ENCODE measurements around the gene SDK1. TPM values are rescaled to one million over a fixed set of nuclear protein-coding genes. Genes with fewer than 3 reads are reported as not detected.

The SDK1 gene
- total and polyA plus RNA-seq, 2 of the 8 experiments (the other 6 are each of a cell fraction or from before 2014, with no cell fraction given) = 3.3 to 7.2 TPM

DNA sequence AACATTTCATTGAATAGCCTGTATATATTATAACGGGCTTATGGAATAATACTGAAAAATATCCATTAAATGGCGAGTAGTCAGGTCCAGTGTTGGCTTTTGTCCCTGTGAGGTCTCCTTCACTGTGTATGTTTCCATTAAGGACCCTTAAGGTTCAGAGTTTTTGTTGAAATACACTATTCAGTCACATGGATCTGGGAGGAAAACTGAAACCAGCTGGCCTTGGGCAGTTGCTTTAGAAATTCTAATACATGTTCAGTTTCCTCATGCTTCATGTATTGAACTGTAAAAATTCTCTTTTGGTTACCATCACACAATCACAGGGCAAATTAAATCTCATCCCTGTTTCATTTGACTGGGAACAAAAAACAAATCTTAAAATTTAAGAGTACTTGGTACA lies 447.3 kb downstream of the SDK1 start:
- H3K56ac ChIP-seq (replicated peaks; ENCODE audit: insufficient read length, low read depth, low read length) = no peak overlapping the region
- no peak overlapping the region for H3K27ac ChIP-seq (ENCODE audit: low read depth, low read length)
- no peak overlapping the region for H2BK12ac ChIP-seq (ENCODE audit: low read depth, low read length)
- no peak overlapping the region for H2AFZ ChIP-seq (ENCODE audit: low read length)
- H3K4ac ChIP-seq (replicated peaks; ENCODE audit: insufficient read length, low read depth, low read length) = no peak overlapping the region
- no peak overlapping the region for H2BK120ac ChIP-seq (replicated peaks; ENCODE audit: low read depth, low read length)
- no peaks in the 10 kb centered on the region for H4K20me1 ChIP-seq (replicated peaks in 1 of 2; ENCODE audit: control insufficient read depth in 1 of 2, insufficient read depth in 2 of 2, low read length in 2 of 2)
- no peak overlapping the region for H3K4me2 ChIP-seq (ENCODE audit: insufficient read depth in 1 of 2, low read depth in 2 of 2, low read length in 2 of 2)
- H3K9me3 ChIP-seq (ENCODE audit: insufficient read depth in 2 of 2, low read depth in 1 of 2, low read length in 1 of 2) = no peaks in the 10 kb centered on the region
- no peaks in the 10 kb centered on the region for H3K79me1 ChIP-seq (ENCODE audit: low read depth, low read length)
- CTCF ChIA-PET (ENCODE audit: partially characterized antibody) = no interaction called here
- no peak overlapping the region for H2BK5ac ChIP-seq (ENCODE audit: low read depth, low read length)
- no peak overlapping the region for H3K18ac ChIP-seq (ENCODE audit: extremely low read depth, low read length)
- H3K79me2 ChIP-seq (ENCODE audit: control insufficient read depth in 1 of 2, insufficient read depth in 2 of 2, low read length in 2 of 2) = no peaks in the 10 kb centered on the region
- H3K23me2 ChIP-seq (ENCODE audit: low read depth, low read length) = no peaks in the 10 kb centered on the region; the same call in 1 of the 2 replicates
- POLR2A ChIA-PET (ENCODE audit: partially characterized antibody) = no interaction called here
- H3K36me3 ChIP-seq (ENCODE audit: control insufficient read depth in 2 of 4, insufficient read depth in 4 of 4, low read length in 3 of 4) = no peaks in the 10 kb centered on the region
- H3K14ac ChIP-seq (ENCODE audit: insufficient read length) = no peak overlapping the region
- H3K27me3 ChIP-seq (replicated peaks in 1 of 4; ENCODE audit: control insufficient read depth in 3 of 4, extremely low read depth in 1 of 4, insufficient read depth in 3 of 4, low read length in 3 of 4) = peaks cover 0 to 2% (median 0%) of the 10 kb centered on the region in 4 experiments; a peak in 1 of 7 replicates
- H3K4me1 ChIP-seq (replicated peaks in 1 of 4; ENCODE audit: control insufficient read depth in 3 of 4, insufficient read depth in 4 of 4, low read length in 3 of 4) = peaks cover 0 to 1% (median 0%) of the 10 kb centered on the region in 4 experiments; a peak in 1 of 7 replicates
- H2BK20ac ChIP-seq (ENCODE audit: low read length) = no peak overlapping the region
- H4K91ac ChIP-seq (replicated peaks; ENCODE audit: insufficient read length, low read length) = no peak overlapping the region
- TF ChIP-seq RFX5 (IDR thresholded peaks at IDR 0.05; ENCODE audit: borderline replicate concordance, low read depth, low read length) = no peak
- DNase-seq (ENCODE audit: low read depth in 1 of 2, low spot score in 2 of 2) = no peak
- H4K8ac ChIP-seq (ENCODE audit: extremely low read depth, insufficient read depth, low read length) = no peak overlapping the region
- H4K5ac ChIP-seq (ENCODE audit: insufficient read length, low read depth, low read length) = no peak overlapping the region
- no peak overlapping the region for H2AK5ac ChIP-seq (ENCODE audit: low read depth, low read length)
- no peak overlapping the region for H3K23ac ChIP-seq (ENCODE audit: insufficient read length)
- H3K4me3 ChIP-seq (ENCODE audit: extremely low read depth in 1 of 4, insufficient read depth in 2 of 4, low read depth in 3 of 4, low read length in 4 of 4) = no peak overlapping the region
- FAIRE-seq = no peak
- no peak overlapping the region for H2BK15ac ChIP-seq (ENCODE audit: low read length)
- WGBS, 2 experiments (ENCODE audit: extremely low coverage in 1 of 2, insufficient coverage in 1 of 2, insufficient read length in 1 of 2, insufficient replicate concordance in 2 of 2, low coverage in 1 of 2, low lambda C conversion rate in 2 of 2, missing lambda C conversion rate in 1 of 2) = 97% methylated on average over 2 of the region's 2 CpGs; no CpG with 5 or more reads in 1 of the 2 experiments
- H3K9ac ChIP-seq (replicated peaks in 1 of 4; ENCODE audit: extremely low read depth in 1 of 4, low read depth in 3 of 4, low read length in 3 of 4) = no peak overlapping the region
